Measurements from ENCODE around the gene NINL.

DNA sequence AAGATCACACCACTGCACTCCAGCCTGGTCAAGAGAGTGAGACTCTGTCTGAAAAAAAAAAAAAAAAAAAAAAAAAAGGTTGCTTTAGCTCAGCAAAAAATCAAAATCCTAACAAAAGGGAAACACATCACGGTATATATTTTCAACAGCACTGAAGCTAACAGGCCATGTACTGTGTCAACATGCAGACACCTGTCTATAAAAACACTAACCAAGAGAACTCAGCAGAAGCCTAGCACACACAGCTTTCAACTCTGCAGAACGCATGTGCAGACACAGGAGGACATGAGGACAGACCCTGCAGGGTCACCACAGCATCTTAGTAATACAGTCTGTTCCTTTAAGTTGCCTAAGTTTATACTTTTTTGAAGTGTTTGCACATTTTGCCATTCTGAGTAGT lies 13.5 kb downstream of the NINL start:
- no peak for TF ChIP-seq POLR2AphosphoS5 (IDR thresholded peaks at IDR 0.05; ENCODE audit: low read depth)
- TF ChIP-seq, protein P1, sequence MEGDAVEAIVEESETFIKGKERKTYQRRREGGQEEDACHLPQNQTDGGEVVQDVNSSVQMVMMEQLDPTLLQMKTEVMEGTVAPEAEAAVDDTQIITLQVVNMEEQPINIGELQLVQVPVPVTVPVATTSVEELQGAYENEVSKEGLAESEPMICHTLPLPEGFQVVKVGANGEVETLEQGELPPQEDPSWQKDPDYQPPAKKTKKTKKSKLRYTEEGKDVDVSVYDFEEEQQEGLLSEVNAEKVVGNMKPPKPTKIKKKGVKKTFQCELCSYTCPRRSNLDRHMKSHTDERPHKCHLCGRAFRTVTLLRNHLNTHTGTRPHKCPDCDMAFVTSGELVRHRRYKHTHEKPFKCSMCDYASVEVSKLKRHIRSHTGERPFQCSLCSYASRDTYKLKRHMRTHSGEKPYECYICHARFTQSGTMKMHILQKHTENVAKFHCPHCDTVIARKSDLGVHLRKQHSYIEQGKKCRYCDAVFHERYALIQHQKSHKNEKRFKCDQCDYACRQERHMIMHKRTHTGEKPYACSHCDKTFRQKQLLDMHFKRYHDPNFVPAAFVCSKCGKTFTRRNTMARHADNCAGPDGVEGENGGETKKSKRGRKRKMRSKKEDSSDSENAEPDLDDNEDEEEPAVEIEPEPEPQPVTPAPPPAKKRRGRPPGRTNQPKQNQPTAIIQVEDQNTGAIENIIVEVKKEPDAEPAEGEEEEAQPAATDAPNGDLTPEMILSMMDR (IDR thresholded peaks at IDR 0.05; ENCODE audit: insufficient read depth, low read length), result no peak
- TF ChIP-seq, protein P2, sequence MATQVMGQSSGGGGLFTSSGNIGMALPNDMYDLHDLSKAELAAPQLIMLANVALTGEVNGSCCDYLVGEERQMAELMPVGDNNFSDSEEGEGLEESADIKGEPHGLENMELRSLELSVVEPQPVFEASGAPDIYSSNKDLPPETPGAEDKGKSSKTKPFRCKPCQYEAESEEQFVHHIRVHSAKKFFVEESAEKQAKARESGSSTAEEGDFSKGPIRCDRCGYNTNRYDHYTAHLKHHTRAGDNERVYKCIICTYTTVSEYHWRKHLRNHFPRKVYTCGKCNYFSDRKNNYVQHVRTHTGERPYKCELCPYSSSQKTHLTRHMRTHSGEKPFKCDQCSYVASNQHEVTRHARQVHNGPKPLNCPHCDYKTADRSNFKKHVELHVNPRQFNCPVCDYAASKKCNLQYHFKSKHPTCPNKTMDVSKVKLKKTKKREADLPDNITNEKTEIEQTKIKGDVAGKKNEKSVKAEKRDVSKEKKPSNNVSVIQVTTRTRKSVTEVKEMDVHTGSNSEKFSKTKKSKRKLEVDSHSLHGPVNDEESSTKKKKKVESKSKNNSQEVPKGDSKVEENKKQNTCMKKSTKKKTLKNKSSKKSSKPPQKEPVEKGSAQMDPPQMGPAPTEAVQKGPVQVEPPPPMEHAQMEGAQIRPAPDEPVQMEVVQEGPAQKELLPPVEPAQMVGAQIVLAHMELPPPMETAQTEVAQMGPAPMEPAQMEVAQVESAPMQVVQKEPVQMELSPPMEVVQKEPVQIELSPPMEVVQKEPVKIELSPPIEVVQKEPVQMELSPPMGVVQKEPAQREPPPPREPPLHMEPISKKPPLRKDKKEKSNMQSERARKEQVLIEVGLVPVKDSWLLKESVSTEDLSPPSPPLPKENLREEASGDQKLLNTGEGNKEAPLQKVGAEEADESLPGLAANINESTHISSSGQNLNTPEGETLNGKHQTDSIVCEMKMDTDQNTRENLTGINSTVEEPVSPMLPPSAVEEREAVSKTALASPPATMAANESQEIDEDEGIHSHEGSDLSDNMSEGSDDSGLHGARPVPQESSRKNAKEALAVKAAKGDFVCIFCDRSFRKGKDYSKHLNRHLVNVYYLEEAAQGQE (IDR thresholded peaks at IDR 0.05; ENCODE audit: insufficient replicate concordance, low read depth), result no peak
- no peak for TF ChIP-seq GABPA (IDR thresholded peaks at IDR 0.05; ENCODE audit: low read depth)
- no peak for TF ChIP-seq SPI1 (IDR thresholded peaks at IDR 0.05; ENCODE audit: borderline replicate concordance, low read depth)

Measured in HL-60 (cell line).